ENCODE results near the gene OPN1SW. TPM values are rescaled to one million over a fixed set of nuclear protein-coding genes. Genes with fewer than 3 reads are reported as not detected.

The OPN1SW gene
- total and polyA plus RNA-seq, 2 experiments from 2014 or later = 2.2 TPM; not detected in 1

GRCh38 chr7:128732521-128733277, 42.9 kb downstream of the OPN1SW start:
- TF ChIP-seq EZH2phosphoT487 (IDR thresholded peaks at IDR 0.05; ENCODE audit: insufficient read depth, low read depth) (no peak), EZH2 (IDR thresholded peaks at IDR 0.05; ENCODE audit: insufficient read depth, poor library complexity, severe bottlenecking) (no peak)
- peaks cover 7% of the 10 kb centered on the region for H3F3A ChIP-seq (ENCODE audit: insufficient read depth)
- no peaks in the 10 kb centered on the region for H3K9me3 ChIP-seq (ENCODE audit: low read depth)
- no peak overlapping the region for H2AFZ ChIP-seq
- 95% methylated on average over 2 of the region's 2 CpGs for WGBS, 2 experiments (ENCODE audit: low coverage in 1 of 2, low lambda C conversion rate in 2 of 2, missing lambda C conversion rate in 2 of 2)
- in situ Hi-C loops (cut with MboI) = no loop called here
- H3K4me2 ChIP-seq (ENCODE audit: unreplicated experiment) = no peak overlapping the region
- H3K27me3 ChIP-seq (replicated peaks; ENCODE audit: insufficient read depth) = no peaks in the 10 kb centered on the region
- no peak overlapping the region for H3K4me3 ChIP-seq
- H3K27ac ChIP-seq = no peak overlapping the region
- H3K79me2 ChIP-seq (ENCODE audit: insufficient read depth) = no peaks in the 10 kb centered on the region
- peaks cover 6% of the 10 kb centered on the region for H3K4me1 ChIP-seq (ENCODE audit: insufficient read depth)
- no peak for DNase-seq
- H3K9ac ChIP-seq = no peak overlapping the region
- H4K20me1 ChIP-seq (ENCODE audit: insufficient read depth) = no peaks in the 10 kb centered on the region
- H3K9me2 ChIP-seq (ENCODE audit: insufficient read depth) = no peaks in the 10 kb centered on the region
- H3K36me3 ChIP-seq (ENCODE audit: low read depth) = no peaks in the 10 kb centered on the region

- Histone ChIP-seq H2AFZ (no peak overlapping the region), H3K4me1 (ENCODE audit: insufficient read depth) (no peaks in the 10 kb centered on the region), H3F3A (ENCODE audit: insufficient read depth) (no peaks in the 10 kb centered on the region), H3K9me3 (ENCODE audit: low read depth) (no peaks in the 10 kb centered on the region), H3K9ac (no peak overlapping the region), H3K27me3 (replicated peaks; ENCODE audit: insufficient read depth) (no peaks in the 10 kb centered on the region), H3K4me3 (no peak overlapping the region), H3K27ac (no peak overlapping the region), H3K4me2 (ENCODE audit: unreplicated experiment) (no peak overlapping the region), H4K20me1 (ENCODE audit: insufficient read depth) (no peaks in the 10 kb centered on the region), H3K9me2 (ENCODE audit: insufficient read depth) (no peaks in the 10 kb centered on the region), H3K79me2 (ENCODE audit: insufficient read depth) (no peaks in the 10 kb centered on the region), H3K36me3 (ENCODE audit: low read depth) (no peaks in the 10 kb centered on the region)
- in situ Hi-C loops (cut with MboI) = no loop called here
- TF ChIP-seq EZH2 (IDR thresholded peaks at IDR 0.05; ENCODE audit: insufficient read depth, poor library complexity, severe bottlenecking) = no peak
- TF ChIP-seq EZH2phosphoT487 (IDR thresholded peaks at IDR 0.05; ENCODE audit: insufficient read depth, low read depth) = no peak
- 95 to 96% methylated on average over 8 of the region's 8 CpGs for WGBS, 2 experiments (ENCODE audit: low coverage in 1 of 2, low lambda C conversion rate in 2 of 2, missing lambda C conversion rate in 2 of 2)
- no peak for DNase-seq
These were observed 44.4 kb downstream of the OPN1SW start for GRCh38 chr7:128731184-128731583.

- H3K9me3 ChIP-seq (ENCODE audit: low read depth) = no peaks in the 10 kb centered on the region
- H3F3A ChIP-seq (ENCODE audit: insufficient read depth) = no peaks in the 10 kb centered on the region
- no peak for DNase-seq
- H3K9ac ChIP-seq = no peak overlapping the region
- no peak overlapping the region for H2AFZ ChIP-seq
- TF ChIP-seq EZH2 (IDR thresholded peaks at IDR 0.05; ENCODE audit: insufficient read depth, poor library complexity, severe bottlenecking) = no peak
- no peak for TF ChIP-seq EZH2phosphoT487 (IDR thresholded peaks at IDR 0.05; ENCODE audit: insufficient read depth, low read depth)
- in situ Hi-C loops (cut with MboI) = no loop called here
- 92 to 96% methylated on average over 4 of the region's 4 CpGs for WGBS, 2 experiments (ENCODE audit: low coverage in 1 of 2, low lambda C conversion rate in 2 of 2, missing lambda C conversion rate in 2 of 2)
- no peaks in the 10 kb centered on the region for H3K27me3 ChIP-seq (replicated peaks; ENCODE audit: insufficient read depth)
- no peaks in the 10 kb centered on the region for H3K9me2 ChIP-seq (ENCODE audit: insufficient read depth)
- no peak overlapping the region for H3K4me3 ChIP-seq
- no peaks in the 10 kb centered on the region for H3K79me2 ChIP-seq (ENCODE audit: insufficient read depth)
- H4K20me1 ChIP-seq (ENCODE audit: insufficient read depth) = no peaks in the 10 kb centered on the region
- no peak overlapping the region for H3K27ac ChIP-seq
- H3K4me1 ChIP-seq (ENCODE audit: insufficient read depth) = no peaks in the 10 kb centered on the region
- H3K4me2 ChIP-seq (ENCODE audit: unreplicated experiment) = no peak overlapping the region
- no peaks in the 10 kb centered on the region for H3K36me3 ChIP-seq (ENCODE audit: low read depth)
These were observed 46.1 kb downstream of the OPN1SW start for GRCh38 chr7:128729494-128729893.

- Histone ChIP-seq H3K9ac (no peak overlapping the region), H3K4me2 (ENCODE audit: unreplicated experiment) (no peak overlapping the region), H3K79me2 (ENCODE audit: insufficient read depth) (no peaks in the 10 kb centered on the region), H3K4me3 (no peak overlapping the region), H3K9me3 (ENCODE audit: low read depth) (no peaks in the 10 kb centered on the region), H3K27me3 (replicated peaks; ENCODE audit: insufficient read depth) (no peaks in the 10 kb centered on the region), H3K36me3 (ENCODE audit: low read depth) (no peaks in the 10 kb centered on the region), H3K9me2 (ENCODE audit: insufficient read depth) (no peaks in the 10 kb centered on the region), H4K20me1 (ENCODE audit: insufficient read depth) (no peaks in the 10 kb centered on the region), H3K4me1 (ENCODE audit: insufficient read depth) (no peaks in the 10 kb centered on the region), H2AFZ (no peak overlapping the region), H3K27ac (no peak overlapping the region), H3F3A (ENCODE audit: insufficient read depth) (no peaks in the 10 kb centered on the region)
- in situ Hi-C loops (cut with MboI) = no loop called here
- TF ChIP-seq EZH2phosphoT487 (IDR thresholded peaks at IDR 0.05; ENCODE audit: insufficient read depth, low read depth) (no peak), EZH2 (IDR thresholded peaks at IDR 0.05; ENCODE audit: insufficient read depth, poor library complexity, severe bottlenecking) (no peak)
- WGBS, 2 experiments (ENCODE audit: low coverage in 1 of 2, low lambda C conversion rate in 2 of 2, missing lambda C conversion rate in 2 of 2) = 70 to 82% methylated on average over 2 of the region's 2 CpGs
- DNase-seq = peak; percentile 49
These were observed 47.0 kb downstream of the OPN1SW start for GRCh38 chr7:128728598-128728997.

All from GM23248 (cell line).